A673 (cell line): ENCODE data around the gene EFCAB5.

ENCODE experiments used
- CTCF ChIP-seq: fragments of 300-800, 200-600 bp; sonication (generic); conservative IDR thresholded peaks from 2 replicates; pipeline ENCODE4 v1.5.1; 2017; ENCODE audit warnings: low read depth, mild to moderate bottlenecking, antibody characterized with exemption, low read length, moderate library complexity, mixed read lengths
- EZH2 ChIP-seq: fragments of 200-600 bp; sonication (generic); IDR thresholded peaks from 2 replicates; pipeline ENCODE4 v1.6.1; 2017; ENCODE audit warnings: borderline replicate concordance, low read depth, mild to moderate bottlenecking, mixed read lengths, antibody characterized with exemption, low read length; ENCODE audit not compliant: poor library complexity, severe bottlenecking

- TF ChIP-seq CTCF (peak; percentile 55), EZH2 (no peak)
These were observed 8.1 kb upstream of the EFCAB5 start for GRCh38 chr17:29933379-29933778.
